Rectal smooth muscle tissue (tissue), 1 donor: ENCODE data around the gene PPP2R1B.

Experiments used
- H3K27ac ChIP-seq: one replicate; pipeline ENCODE4 v1.7.0; 2013; ENCODE audit warnings: low read depth, low read length, inconsistent platforms
- H3K27me3 ChIP-seq: one replicate; pipeline ENCODE4 v1.7.0; 2013; ENCODE audit warnings: low read length; ENCODE audit not compliant: control insufficient read depth, insufficient read depth
- H3K36me3 ChIP-seq: one replicate; pipeline ENCODE4 v1.7.0; 2013; ENCODE audit warnings: low read length; ENCODE audit not compliant: control insufficient read depth, insufficient read depth
- H3K4me1 ChIP-seq: one replicate; pipeline ENCODE4 v1.7.0; 2013; ENCODE audit warnings: low read length; ENCODE audit not compliant: control insufficient read depth, insufficient read depth
- H3K4me3 ChIP-seq: one replicate; pipeline ENCODE4 v1.7.0; 2013; ENCODE audit warnings: low read length
- H3K9ac ChIP-seq: one replicate; pipeline ENCODE4 v1.7.0; 2013; ENCODE audit warnings: low read length

Gene PPP2R1B

DNA sequence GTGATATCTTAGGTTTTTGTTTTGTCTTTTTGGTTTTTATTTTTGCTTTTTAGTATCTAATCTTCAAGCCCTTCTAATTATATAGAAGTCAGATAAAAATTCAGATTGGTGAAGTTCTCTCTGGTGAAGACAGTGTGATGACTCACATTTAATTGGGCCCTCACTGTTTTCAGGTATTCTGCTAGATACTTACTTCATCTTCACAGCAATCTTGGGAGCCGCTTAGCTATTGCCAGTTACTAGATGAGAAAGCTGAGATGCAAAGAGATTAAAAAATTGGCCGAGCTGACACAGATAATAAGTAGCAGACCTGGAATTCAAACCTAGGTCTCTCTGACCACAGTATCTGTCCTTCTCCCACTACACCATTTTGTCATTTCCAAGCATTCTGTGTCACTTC lies 75.0 kb downstream of the PPP2R1B start:
- no peaks in the 10 kb centered on the region for H3K4me1 ChIP-seq
- no peak overlapping the region for H3K9ac ChIP-seq
- H3K27ac ChIP-seq: no peak overlapping the region
- no peak overlapping the region for H3K4me3 ChIP-seq
- H3K36me3 ChIP-seq: peaks cover 8% of the 10 kb centered on the region
- H3K27me3 ChIP-seq: no peaks in the 10 kb centered on the region

DNA sequence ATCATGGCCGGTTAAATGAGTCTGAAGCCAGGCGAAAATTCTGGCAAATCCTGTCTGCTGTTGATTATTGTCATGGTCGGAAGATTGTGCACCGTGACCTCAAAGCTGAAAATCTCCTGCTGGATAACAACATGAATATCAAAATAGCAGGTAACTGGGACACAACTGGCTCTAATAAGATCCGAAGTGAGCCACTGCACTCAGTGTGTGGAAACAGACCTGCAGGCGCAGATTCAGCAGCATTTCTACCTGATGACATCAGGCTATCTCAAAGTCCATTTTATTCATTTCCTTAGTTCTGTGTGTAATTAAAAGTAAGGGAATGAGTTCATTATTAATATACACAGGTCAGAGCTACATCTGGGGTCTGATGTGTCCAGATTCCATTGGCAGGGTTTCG lies 78.2 kb downstream of the PPP2R1B start:
- no peak overlapping the region for H3K9ac ChIP-seq
- no peaks in the 10 kb centered on the region for H3K27me3 ChIP-seq
- H3K4me3 ChIP-seq: no peak overlapping the region
- peaks cover 8% of the 10 kb centered on the region for H3K36me3 ChIP-seq
- no peak overlapping the region for H3K27ac ChIP-seq
- H3K4me1 ChIP-seq: no peaks in the 10 kb centered on the region

GRCh38 chr11:111684251-111684650 lies 81.9 kb downstream of the PPP2R1B start:
- H3K27me3 ChIP-seq: no peaks in the 10 kb centered on the region
- peaks cover 8% of the 10 kb centered on the region for H3K36me3 ChIP-seq
- no peaks in the 10 kb centered on the region for H3K4me1 ChIP-seq
- no peak overlapping the region for H3K4me3 ChIP-seq
- H3K27ac ChIP-seq: no peak overlapping the region
- no peak overlapping the region for H3K9ac ChIP-seq

- H3K4me1 ChIP-seq: no peaks in the 10 kb centered on the region
- H3K36me3 ChIP-seq: peaks cover 3% of the 10 kb centered on the region
- H3K9ac ChIP-seq: no peak overlapping the region
- H3K27ac ChIP-seq: no peak overlapping the region
- no peak overlapping the region for H3K4me3 ChIP-seq
- no peaks in the 10 kb centered on the region for H3K27me3 ChIP-seq
Measured at GRCh38 chr11:111683806-111684205, 82.4 kb downstream of the PPP2R1B start.

GRCh38 chr11:111680486-111681175 lies 85.6 kb downstream of the PPP2R1B start:
- Histone ChIP-seq H3K9ac (no peak overlapping the region), H3K27me3 (no peaks in the 10 kb centered on the region), H3K36me3 (no peaks in the 10 kb centered on the region), H3K4me1 (no peaks in the 10 kb centered on the region), H3K4me3 (no peak overlapping the region), H3K27ac (no peak overlapping the region)
